Measurements from ENCODE around the gene GIPC2.

The GIPC2 gene

GRCh38 chr1:78029793-78030192, 16.0 kb upstream of the GIPC2 start:
- no peak for TF ChIP-seq CTCF (IDR thresholded peaks at IDR 0.05)

GRCh38 chr1:78032996-78033796, 12.6 kb upstream of the GIPC2 start:
- no peak for TF ChIP-seq CTCF (IDR thresholded peaks at IDR 0.05)

GRCh38 chr1:78033797-78034172, 12.0 kb upstream of the GIPC2 start:
- TF ChIP-seq CTCF (IDR thresholded peaks at IDR 0.05) = no peak

- no peak for TF ChIP-seq CTCF (IDR thresholded peaks at IDR 0.05)
Observed at GRCh38 chr1:78035121-78035520, 10.6 kb upstream of the GIPC2 start.

- TF ChIP-seq CTCF (IDR thresholded peaks at IDR 0.05) = no peak
Observed at GRCh38 chr1:78036450-78036849, 9.3 kb upstream of the GIPC2 start.

- TF ChIP-seq CTCF (IDR thresholded peaks at IDR 0.05) = no peak
Observed at GRCh38 chr1:78038071-78038470, 7.7 kb upstream of the GIPC2 start.

GRCh38 chr1:78038491-78038939, 7.3 kb upstream of the GIPC2 start:
- no peak for TF ChIP-seq CTCF (IDR thresholded peaks at IDR 0.05)

Data from LNCAP (cell line).